HepG2 (cell line): ENCODE data around the gene GADD45B. TPM values are rescaled to one million over a fixed set of nuclear protein-coding genes. Genes with fewer than 3 reads are reported as not detected.

ENCODE experiments used
- ARID2 ChIP-seq: sonication (generic); formaldehyde crosslinking; IDR thresholded peaks from 2 replicates; pipeline ENCODE4 v1.8.1; 2022; ENCODE audit warnings: mild to moderate bottlenecking, missing genetic modification reagents, borderline replicate concordance
- ATF1 ChIP-seq: IDR thresholded peaks from 2 replicates; pipeline ENCODE4 v1.6.1; 2016; ENCODE audit warnings: mild to moderate bottlenecking, control low read depth
- ATRX ChIP-seq: sonication (generic); formaldehyde crosslinking; IDR thresholded peaks from 2 replicates; pipeline ENCODE4 v1.4.0; 2020; ENCODE audit warnings: missing genetic modification reagents, borderline replicate concordance
- BHLHE40 ChIP-seq: IDR thresholded peaks from 2 replicates; pipeline ENCODE4 v1.6.1; 2011; ENCODE audit warnings: low read length, improper control_type of control experiment
- FOSL1 ChIP-seq: sonication (generic); formaldehyde crosslinking; IDR thresholded peaks from 2 replicates; pipeline ENCODE4 v1.9.0; 2021; ENCODE audit warnings: missing genetic modification reagents, borderline replicate concordance
- HIVEP1 ChIP-seq: sonication (generic); formaldehyde crosslinking; IDR thresholded peaks from 2 replicates; pipeline ENCODE4 v1.4.0; 2020; ENCODE audit warnings: mild to moderate bottlenecking, missing genetic modification reagents
- HOXA7 ChIP-seq: sonication (generic); formaldehyde crosslinking; IDR thresholded peaks from 2 replicates; pipeline ENCODE4 v1.8.1; 2022; ENCODE audit warnings: mild to moderate bottlenecking, missing genetic modification reagents, moderate library complexity
- KMT2B ChIP-seq: IDR thresholded peaks from 2 replicates; pipeline ENCODE4 v1.6.1; 2016; ENCODE audit warnings: missing genetic modification reagents, missing compliant biosample characterization
- PCBP1 ChIP-seq: fragments of 200-400 bp; formaldehyde crosslinking; IDR thresholded peaks from 2 replicates; pipeline ENCODE4 v1.6.1; 2017; ENCODE audit warnings: mild to moderate bottlenecking, low read depth, low read length, borderline replicate concordance
- PRMT3 ChIP-seq: sonication (generic); formaldehyde crosslinking; IDR thresholded peaks from 2 replicates; pipeline ENCODE4 v1.8.1; 2022; ENCODE audit warnings: low read depth, mild to moderate bottlenecking, moderate library complexity, missing genetic modification reagents, borderline replicate concordance
- RCOR2 ChIP-seq: IDR thresholded peaks from 2 replicates; pipeline ENCODE4 v1.6.1; 2016; ENCODE audit warnings: missing biosample characterization, missing genetic modification reagents
- RNF2 ChIP-seq: fragments of 450-650 bp; conservative IDR thresholded peaks from 2 replicates; pipeline ENCODE4 v1.6.1; 2016; ENCODE audit warnings: low read depth
- SIX1 ChIP-seq: sonication (generic); formaldehyde crosslinking; IDR thresholded peaks from 2 replicates; pipeline ENCODE4 v1.4.0; 2020; ENCODE audit warnings: missing genetic modification reagents, borderline replicate concordance
- SMYD3 ChIP-seq: sonication (generic); formaldehyde crosslinking; IDR thresholded peaks from 2 replicates; pipeline ENCODE4 v1.8.1; 2023; ENCODE audit warnings: mild to moderate bottlenecking, missing genetic modification reagents
- SP2 ChIP-seq: sonication (generic); formaldehyde crosslinking; IDR thresholded peaks from 2 replicates; pipeline ENCODE4 v1.5.1; 2020; ENCODE audit warnings: mild to moderate bottlenecking, missing genetic modification reagents
- ZFP36 ChIP-seq: fragments of 150-350 bp; IDR thresholded peaks from 2 replicates; pipeline ENCODE4 v1.6.1; 2018; ENCODE audit warnings: borderline replicate concordance, low read length, low read depth; ENCODE audit not compliant: partially characterized antibody
- ZNF263 ChIP-seq: sonication (generic); formaldehyde crosslinking; IDR thresholded peaks from 2 replicates; pipeline ENCODE4 v1.4.0; 2020; ENCODE audit warnings: missing genetic modification reagents
- ZNF446 ChIP-seq: sonication (generic); formaldehyde crosslinking; IDR thresholded peaks from 2 replicates; pipeline ENCODE4 v1.5.0; 2020; ENCODE audit warnings: mild to moderate bottlenecking, missing genetic modification reagents
- ZNF501 ChIP-seq: sonication (generic); formaldehyde crosslinking; IDR thresholded peaks from 2 replicates; pipeline ENCODE4 v1.5.1; 2020; ENCODE audit warnings: mild to moderate bottlenecking, moderate library complexity, missing genetic modification reagents
- ZNF510 ChIP-seq: sonication (generic); formaldehyde crosslinking; IDR thresholded peaks from 2 replicates; pipeline ENCODE4 v1.4.0; 2020; ENCODE audit warnings: low read depth, mild to moderate bottlenecking, missing genetic modification reagents
- ZNF558 ChIP-seq: sonication (generic); formaldehyde crosslinking; IDR thresholded peaks from 2 replicates; pipeline ENCODE4 v1.9.0; 2022; ENCODE audit warnings: mild to moderate bottlenecking, missing genetic modification reagents, borderline replicate concordance
- ZNF770 ChIP-seq: sonication (generic); formaldehyde crosslinking; IDR thresholded peaks from 2 replicates; pipeline ENCODE4 v1.5.0; 2020; ENCODE audit warnings: mild to moderate bottlenecking, missing genetic modification reagents
- ZNF772 ChIP-seq: sonication (generic); formaldehyde crosslinking; IDR thresholded peaks from 2 replicates; pipeline ENCODE4 v1.5.0; 2020; ENCODE audit warnings: mild to moderate bottlenecking, missing genetic modification reagents
- ZNF839 ChIP-seq: sonication (generic); formaldehyde crosslinking; IDR thresholded peaks from 2 replicates; pipeline ENCODE4 v1.4.0; 2020; ENCODE audit warnings: missing genetic modification reagents, mild to moderate bottlenecking, borderline replicate concordance
- ZSCAN29 ChIP-seq: sonication (generic); formaldehyde crosslinking; conservative IDR thresholded peaks from 2 replicates; pipeline ENCODE4 v1.4.0; 2020; ENCODE audit warnings: mild to moderate bottlenecking, missing genetic modification reagents
- ZSCAN30 ChIP-seq: sonication (generic); formaldehyde crosslinking; IDR thresholded peaks from 2 replicates; pipeline ENCODE4 v1.5.0; 2020; ENCODE audit warnings: mild to moderate bottlenecking, missing genetic modification reagents
- ZZZ3 ChIP-seq: sonication (generic); formaldehyde crosslinking; IDR thresholded peaks from 2 replicates; pipeline ENCODE4 v1.4.0; 2020; ENCODE audit warnings: missing genetic modification reagents, mild to moderate bottlenecking, borderline replicate concordance
- polyA plus RNA-seq, 8 experiments: library from polyadenylated mRNA; depleted of rRNA in 3 of 8; stranded (reverse) in 7 of 8; unstranded in 1 of 8; fragments of >200 nt; fragmentation: Illumina TruSeq in 4 of 8; extraction: Trizol in 4 of 8; gene quantifications; 2 replicates each; pipeline versions ENCODE4 v1.2.1 to v1.2.3, GENCODE V29; 2011 to 2016; ENCODE audit warnings: low read depth in 4 of 8, missing spikeins in 1 of 8, mixed read lengths in 1 of 8; ENCODE audit not compliant: insufficient read depth in 1 of 8
- total RNA-seq, 5 experiments: library from RNA; depleted of rRNA; stranded (reverse); fragments of >200 nt; fragmentation: Illumina TruSeq; extraction: Trizol; gene quantifications; 2 replicates each; pipeline ENCODE4 v1.2.3, GENCODE V29; 2016; ENCODE audit warnings: low read depth in 1 of 5
- TF ChIP-seq, protein P1 (sequence below): sonication (generic); formaldehyde crosslinking; IDR thresholded peaks from 2 replicates; pipeline ENCODE4 v1.5.1; 2020; ENCODE audit warnings: missing genetic modification reagents, mild to moderate bottlenecking, borderline replicate concordance
- TF ChIP-seq, protein P2 (sequence below): sonication (generic); formaldehyde crosslinking; IDR thresholded peaks from 2 replicates; pipeline ENCODE4 v1.5.0; 2020; ENCODE audit warnings: missing genetic modification reagents, mild to moderate bottlenecking, borderline replicate concordance

GADD45B gene
- total and polyA plus RNA-seq, 2 of the 13 experiments (the other 11 are each of a cell fraction or from before 2014, with no cell fraction given): 4.6 to 34.1 TPM

- TF ChIP-seq HIVEP1 (CRISPR knock-in tag) (no peak), FOSL1 (CRISPR knock-in tag) (no peak; the same call in 1 of the 2 replicates), ZSCAN29 (CRISPR knock-in tag) (no peak), ATRX (CRISPR knock-in tag) (no peak), ZNF772 (CRISPR knock-in tag) (no peak), ZNF501 (CRISPR knock-in tag) (no peak), BHLHE40 (no peak; the same call in 1 of the 2 replicates), PRMT3 (CRISPR knock-in tag) (no peak), ZNF510 (CRISPR knock-in tag) (no peak), ZZZ3 (CRISPR knock-in tag) (no peak), RCOR2 (peak; percentile 90), ZFP36 (no peak), ZNF558 (no peak), ZSCAN30 (CRISPR knock-in tag) (no peak), KMT2B (CRISPR knock-in tag) (no peak), ZNF839 (CRISPR knock-in tag) (no peak), ZNF770 (CRISPR knock-in tag) (peak; percentile 21; the same call in 1 of the 2 replicates), ZNF263 (CRISPR knock-in tag) (no peak), HOXA7 (CRISPR knock-in tag) (no peak), ATF1 (CRISPR knock-in tag) (no peak), SMYD3 (CRISPR knock-in tag) (no peak), RNF2 (0 out of 2 replicates have a peak, but pooled peaks have one; percentile 25), PCBP1 (peak; percentile 82; the same call in 1 of the 2 replicates), SP2 (no peak), SIX1 (CRISPR knock-in tag) (no peak), ARID2 (CRISPR knock-in tag) (no peak), ZNF446 (CRISPR knock-in tag) (no peak)
- TF ChIP-seq, protein P1, sequence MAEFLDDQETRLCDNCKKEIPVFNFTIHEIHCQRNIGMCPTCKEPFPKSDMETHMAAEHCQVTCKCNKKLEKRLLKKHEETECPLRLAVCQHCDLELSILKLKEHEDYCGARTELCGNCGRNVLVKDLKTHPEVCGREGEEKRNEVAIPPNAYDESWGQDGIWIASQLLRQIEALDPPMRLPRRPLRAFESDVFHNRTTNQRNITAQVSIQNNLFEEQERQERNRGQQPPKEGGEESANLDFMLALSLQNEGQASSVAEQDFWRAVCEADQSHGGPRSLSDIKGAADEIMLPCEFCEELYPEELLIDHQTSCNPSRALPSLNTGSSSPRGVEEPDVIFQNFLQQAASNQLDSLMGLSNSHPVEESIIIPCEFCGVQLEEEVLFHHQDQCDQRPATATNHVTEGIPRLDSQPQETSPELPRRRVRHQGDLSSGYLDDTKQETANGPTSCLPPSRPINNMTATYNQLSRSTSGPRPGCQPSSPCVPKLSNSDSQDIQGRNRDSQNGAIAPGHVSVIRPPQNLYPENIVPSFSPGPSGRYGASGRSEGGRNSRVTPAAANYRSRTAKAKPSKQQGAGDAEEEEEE (CRISPR knock-in tag): no peak
- TF ChIP-seq, protein P2, sequence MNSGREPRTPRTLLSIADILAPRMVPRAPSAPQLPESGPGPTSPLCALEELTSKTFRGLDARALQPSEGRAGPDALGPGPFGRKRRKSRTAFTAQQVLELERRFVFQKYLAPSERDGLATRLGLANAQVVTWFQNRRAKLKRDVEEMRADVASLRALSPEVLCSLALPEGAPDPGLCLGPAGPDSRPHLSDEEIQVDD (CRISPR knock-in tag): no peak
Measured at GRCh38 chr19:2475018-2475701, 767 bp upstream of the GADD45B start (continued).
